K562 treated with DMSO at 1 percent for 48 hours (cell line): Measurements from ENCODE around the gene IL18R1. TPM values are rescaled to one million over a fixed set of nuclear protein-coding genes. Genes with fewer than 3 reads are reported as not detected.

Source experiments
- total RNA-seq: library from RNA; unstranded; fragments of 300-600 nt; gene quantifications from 2 replicates; pipeline ENCODE4 v1.2.3, GENCODE V29; 2022; ENCODE audit warnings: low replicate concordance; ENCODE audit errors: extremely low read depth

Gene IL18R1, protein sequence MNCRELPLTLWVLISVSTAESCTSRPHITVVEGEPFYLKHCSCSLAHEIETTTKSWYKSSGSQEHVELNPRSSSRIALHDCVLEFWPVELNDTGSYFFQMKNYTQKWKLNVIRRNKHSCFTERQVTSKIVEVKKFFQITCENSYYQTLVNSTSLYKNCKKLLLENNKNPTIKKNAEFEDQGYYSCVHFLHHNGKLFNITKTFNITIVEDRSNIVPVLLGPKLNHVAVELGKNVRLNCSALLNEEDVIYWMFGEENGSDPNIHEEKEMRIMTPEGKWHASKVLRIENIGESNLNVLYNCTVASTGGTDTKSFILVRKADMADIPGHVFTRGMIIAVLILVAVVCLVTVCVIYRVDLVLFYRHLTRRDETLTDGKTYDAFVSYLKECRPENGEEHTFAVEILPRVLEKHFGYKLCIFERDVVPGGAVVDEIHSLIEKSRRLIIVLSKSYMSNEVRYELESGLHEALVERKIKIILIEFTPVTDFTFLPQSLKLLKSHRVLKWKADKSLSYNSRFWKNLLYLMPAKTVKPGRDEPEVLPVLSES
- not detected in 2 replicates for total RNA-seq

DNA sequence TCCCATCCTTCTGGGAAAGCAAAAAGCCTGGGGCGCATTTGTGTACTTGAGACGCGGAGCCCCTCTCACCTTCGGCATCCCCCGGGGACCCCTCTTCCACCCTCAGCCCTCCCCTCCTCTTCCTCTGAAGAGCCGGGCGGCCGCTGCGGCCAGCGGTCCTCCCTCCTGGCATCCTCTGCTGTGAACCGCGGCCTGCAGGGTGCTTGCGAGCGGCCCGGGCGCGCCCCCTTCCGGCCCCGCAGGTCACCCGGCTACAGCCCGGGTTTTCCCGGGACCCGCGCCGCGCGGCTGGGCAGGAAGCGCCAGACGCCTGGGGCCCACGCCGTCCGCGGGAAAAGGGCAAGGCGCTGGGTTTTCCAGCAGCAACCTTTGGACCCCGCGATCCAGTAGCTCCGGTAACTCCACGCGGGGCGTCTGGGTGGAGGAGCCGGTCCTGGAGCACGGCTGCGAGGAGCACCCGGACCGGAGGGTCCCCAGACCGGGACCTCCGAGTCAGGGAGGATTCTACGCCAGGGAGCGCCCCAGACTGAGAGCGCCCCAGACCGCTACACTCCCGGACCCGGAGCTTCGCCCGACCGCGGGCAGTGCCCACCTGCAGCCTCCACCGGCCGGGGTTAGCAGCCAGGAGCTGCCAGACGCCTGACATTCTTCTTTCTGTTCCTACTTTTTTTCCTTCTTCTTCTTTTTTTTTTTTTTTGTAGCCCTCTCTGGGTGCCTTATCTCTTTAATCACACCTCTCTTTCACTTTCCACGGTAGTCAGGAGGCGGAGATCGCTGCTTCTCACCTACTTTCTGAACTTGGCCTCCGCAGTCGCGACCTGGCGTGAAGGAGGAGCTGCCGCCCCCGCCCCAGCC is at the start of gene IL18R1:
Gene IL18R1, plus strand, starts transcription at position 271 of the 855 bp plus-strand sequence. CDS start 6,865 bp downstream, outside the sequence.

GRCh38 chr2:102310964-102311640 is 44.5 kb upstream of the IL18R1 start, which contains the start of gene IL1RL1:
TSS of gene IL1RL1 (plus strand) at chr2:102311563. CDS start at chr2:102338265, 26,702 bp downstream.

DNA sequence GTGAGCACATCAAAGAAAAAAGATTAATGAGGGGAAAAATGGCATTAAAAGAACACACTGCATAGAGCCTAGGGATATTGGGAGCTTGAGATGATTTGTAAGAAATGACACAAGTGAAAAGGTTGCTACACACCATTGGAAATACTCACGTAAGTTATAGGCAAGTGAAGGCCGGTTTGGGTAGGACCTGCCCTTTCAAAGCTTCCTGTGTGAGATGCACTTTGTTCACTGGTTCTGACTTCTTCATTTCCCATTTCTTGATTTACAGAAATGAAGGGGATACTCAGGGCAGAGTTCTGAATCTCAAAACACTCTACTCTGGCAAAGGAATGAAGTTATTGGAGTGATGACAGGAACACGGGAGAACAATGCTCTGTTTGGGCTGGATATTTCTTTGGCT is 67.3 kb downstream of the IL18R1 start, which contains the start of gene IL18RAP:
Gene IL18RAP, plus strand, starts transcription at position 251 of the 400 bp plus-strand sequence. Its CDS starts 118 bp downstream, at position 369.

Other genes starting within 250 kb of the IL18R1 start
- not detected in 2 replicates for gene IL1R1, start 213.1 kb upstream of the IL18R1 start, total RNA-seq
- not detected in 2 replicates for gene IL1RL2, start 168.8 kb upstream of the IL18R1 start, total RNA-seq
- not detected in 2 replicates for gene IL1RL1, start 44.2 kb upstream of the IL18R1 start, total RNA-seq
- not detected in 2 replicates for gene IL18RAP, start 67.4 kb downstream of the IL18R1 start, total RNA-seq
- not detected in 2 replicates for gene SLC9A4, start 117.4 kb downstream of the IL18R1 start, total RNA-seq